Stimulated activated CD8-positive, alpha-beta memory T cell treated with anti-CD3 and anti-CD28 coated beads, Interleukin-12 subunit alpha, Interleukin-12 subunit beta, amount 100 ng/mL, for 24 hours (primary cell): Measurements from ENCODE around the gene PILRB.

Experiments
- DNase-seq: peaks from one replicate; pipeline ENCODE4 v3.0.0-alpha.2; 2020; ENCODE audit errors: extremely low read depth

The PILRB gene

GRCh38 chr7:100407285-100408180 lies 49.6 kb downstream of the PILRB start:
- DNase-seq: no peak

- no peak for DNase-seq
These were observed 53.2 kb downstream of the PILRB start for GRCh38 chr7:100411101-100411500.

- no peak for DNase-seq
These were observed 55.4 kb downstream of the PILRB start for GRCh38 chr7:100413346-100413745.

GRCh38 chr7:100413889-100414288 lies 56.0 kb downstream of the PILRB start:
- no peak for DNase-seq

GRCh38 chr7:100415448-100415847 lies 57.5 kb downstream of the PILRB start:
- no peak for DNase-seq
